IPS-15b (cell line): ENCODE measurements around the gene RBFOX1.

Experiments used
- H3K27me3 ChIP-seq: one replicate; pipeline ENCODE4 v1.6.1; 2013; ENCODE audit warnings: low read length; ENCODE audit not compliant: control insufficient read depth, insufficient read depth
- H3K36me3 ChIP-seq: one replicate; pipeline ENCODE4 v1.6.1; 2013; ENCODE audit warnings: low read length; ENCODE audit not compliant: control insufficient read depth, insufficient read depth
- H3K4me1 ChIP-seq: one replicate; pipeline ENCODE4 v1.6.1; 2013; ENCODE audit warnings: mild to moderate bottlenecking, low read length; ENCODE audit not compliant: control insufficient read depth, insufficient read depth
- H3K4me3 ChIP-seq: one replicate; pipeline ENCODE4 v1.5.1; 2013; ENCODE audit warnings: low read depth, low read length
- H3K9ac ChIP-seq: one replicate; pipeline ENCODE4 v1.6.1; 2013; ENCODE audit warnings: low read depth, mild to moderate bottlenecking, low read length
- H3K9me3 ChIP-seq: one replicate; pipeline ENCODE4 v1.6.1; 2013; ENCODE audit warnings: mild to moderate bottlenecking, low read length; ENCODE audit not compliant: control insufficient read depth, insufficient read depth

The RBFOX1 gene

GRCh38 chr16:7332611-7333010 lies at the start of gene RBFOX1:
Gene RBFOX1 (plus strand): TSS chr16:7332845.
- Histone ChIP-seq H3K36me3 (no peaks in the 10 kb centered on the region), H3K4me3 (no peak within 1 kb of the TSS), H3K9me3 (no peaks in the 10 kb centered on the region), H3K4me1 (no peaks in the 10 kb centered on the region), H3K9ac (no peak within 1 kb of the TSS), H3K27me3 (no peaks in the 10 kb centered on the region)

GRCh38 chr16:7284780-7285179 lies 47.9 kb upstream of the RBFOX1 start:
- H3K4me3 ChIP-seq: no peak overlapping the region
- no peaks in the 10 kb centered on the region for H3K36me3 ChIP-seq
- no peaks in the 10 kb centered on the region for H3K9me3 ChIP-seq
- H3K4me1 ChIP-seq: no peaks in the 10 kb centered on the region
- no peak overlapping the region for H3K9ac ChIP-seq
- H3K27me3 ChIP-seq: no peaks in the 10 kb centered on the region

GRCh38 chr16:7285520-7285919 lies 47.1 kb upstream of the RBFOX1 start:
- no peaks in the 10 kb centered on the region for H3K36me3 ChIP-seq
- H3K9ac ChIP-seq: no peak overlapping the region
- H3K9me3 ChIP-seq: no peaks in the 10 kb centered on the region
- no peaks in the 10 kb centered on the region for H3K27me3 ChIP-seq
- no peak overlapping the region for H3K4me3 ChIP-seq
- no peaks in the 10 kb centered on the region for H3K4me1 ChIP-seq

- Histone ChIP-seq H3K27me3 (no peaks in the 10 kb centered on the region), H3K9ac (no peak overlapping the region), H3K36me3 (no peaks in the 10 kb centered on the region), H3K4me3 (no peak overlapping the region), H3K4me1 (no peaks in the 10 kb centered on the region), H3K9me3 (no peaks in the 10 kb centered on the region)
Measured at GRCh38 chr16:7289299-7289698, 43.3 kb upstream of the RBFOX1 start.

GRCh38 chr16:7290682-7291081 lies 42.0 kb upstream of the RBFOX1 start:
- H3K9ac ChIP-seq: no peak overlapping the region
- no peaks in the 10 kb centered on the region for H3K27me3 ChIP-seq
- no peak overlapping the region for H3K4me3 ChIP-seq
- no peaks in the 10 kb centered on the region for H3K4me1 ChIP-seq
- no peaks in the 10 kb centered on the region for H3K9me3 ChIP-seq
- no peaks in the 10 kb centered on the region for H3K36me3 ChIP-seq

GRCh38 chr16:7294020-7294419 lies 38.6 kb upstream of the RBFOX1 start:
- Histone ChIP-seq H3K9me3 (no peaks in the 10 kb centered on the region), H3K4me3 (no peak overlapping the region), H3K9ac (no peak overlapping the region), H3K36me3 (no peaks in the 10 kb centered on the region), H3K27me3 (no peaks in the 10 kb centered on the region), H3K4me1 (no peaks in the 10 kb centered on the region)

- Histone ChIP-seq H3K36me3 (no peaks in the 10 kb centered on the region), H3K4me1 (peaks cover 3% of the 10 kb centered on the region), H3K9ac (no peak overlapping the region), H3K27me3 (peaks cover 43% of the 10 kb centered on the region), H3K4me3 (peak overlapping the region; percentile 71), H3K9me3 (no peaks in the 10 kb centered on the region)
Measured at GRCh38 chr16:7303052-7303610, 29.5 kb upstream of the RBFOX1 start.

GRCh38 chr16:7303660-7304200 lies 28.9 kb upstream of the RBFOX1 start:
- H3K9ac ChIP-seq: no peak overlapping the region
- H3K9me3 ChIP-seq: no peaks in the 10 kb centered on the region
- H3K4me3 ChIP-seq: peak overlapping the region; percentile 71
- H3K27me3 ChIP-seq: peaks cover 43% of the 10 kb centered on the region
- peaks cover 3% of the 10 kb centered on the region for H3K4me1 ChIP-seq
- H3K36me3 ChIP-seq: no peaks in the 10 kb centered on the region

GRCh38 chr16:7304279-7304678 lies 28.4 kb upstream of the RBFOX1 start:
- peak overlapping the region; percentile 71 for H3K4me3 ChIP-seq
- H3K9ac ChIP-seq: no peak overlapping the region
- H3K27me3 ChIP-seq: peaks cover 43% of the 10 kb centered on the region
- no peaks in the 10 kb centered on the region for H3K36me3 ChIP-seq
- peaks cover 3% of the 10 kb centered on the region for H3K4me1 ChIP-seq
- no peaks in the 10 kb centered on the region for H3K9me3 ChIP-seq

- Histone ChIP-seq H3K36me3 (no peaks in the 10 kb centered on the region), H3K27me3 (peaks cover 43% of the 10 kb centered on the region), H3K4me1 (peaks cover 3% of the 10 kb centered on the region), H3K9ac (no peak overlapping the region), H3K4me3 (peak overlapping the region; percentile 71), H3K9me3 (no peaks in the 10 kb centered on the region)
Measured at GRCh38 chr16:7304958-7305357, 27.7 kb upstream of the RBFOX1 start.

- no peak overlapping the region for H3K9ac ChIP-seq
- no peak overlapping the region for H3K4me3 ChIP-seq
- no peaks in the 10 kb centered on the region for H3K4me1 ChIP-seq
- H3K9me3 ChIP-seq: no peaks in the 10 kb centered on the region
- H3K27me3 ChIP-seq: no peaks in the 10 kb centered on the region
- H3K36me3 ChIP-seq: no peaks in the 10 kb centered on the region
Measured at GRCh38 chr16:7313170-7313569, 19.5 kb upstream of the RBFOX1 start.

GRCh38 chr16:7314163-7314562 lies 18.5 kb upstream of the RBFOX1 start:
- Histone ChIP-seq H3K4me3 (no peak overlapping the region), H3K9ac (no peak overlapping the region), H3K4me1 (no peaks in the 10 kb centered on the region), H3K9me3 (no peaks in the 10 kb centered on the region), H3K36me3 (no peaks in the 10 kb centered on the region), H3K27me3 (no peaks in the 10 kb centered on the region)
